ENCODE data around the gene LAMB1. TPM values are rescaled to one million over a fixed set of nuclear protein-coding genes. Genes with fewer than 3 reads are reported as not detected.

LAMB1 gene
- total RNA-seq (not detected), total RNA-seq (0 to 0.32 (median 0.05) reads per million in 172 experiments)
- polyA plus RNA-seq (2013, experiment 1 of 2) = 2.6 TPM
- polyA plus RNA-seq (2013, experiment 2 of 2) = 14.0 TPM

GRCh38 chr7:108002726-108003598 lies at the start of gene LAMB1:
Gene LAMB1, minus strand, starts transcription at chr7:108003161. Its CDS starts 276 bp downstream, at chr7:108002885.
- intact Hi-C loops (cut with DNase I, micrococcal nuclease) = no loop called here
- Mint-ChIP-seq H3K4me3 (peak within 1 kb of the TSS; percentile 77), H3K4me1 (ENCODE audit: low read depth) (peaks cover 12% of the 10 kb centered on the region), H3K27me3 (peaks cover 69% of the 10 kb centered on the region), H3K36me3 (ENCODE audit: low read depth) (no peaks in the 10 kb centered on the region), H3K9me3 (no peaks in the 10 kb centered on the region), H3K27ac (no peak within 1 kb of the TSS)
- DNase-seq (no peak), ATAC-seq (ENCODE audit: poor library complexity) (no peak)
- H3K4me3 ChIP-seq (ENCODE audit: low read length) = peak within 1 kb of the TSS; percentile 41
- H3K4me1 ChIP-seq (ENCODE audit: insufficient read depth, low read length) = peaks cover 28% of the 10 kb centered on the region
- peaks cover 0 to 14% of the 10 kb centered on the region in 2 experiments for H3K9me3 ChIP-seq (ENCODE audit: control insufficient read depth in 1 of 2, insufficient read depth in 1 of 2, low read length in 2 of 2)
- H3K27ac ChIP-seq (ENCODE audit: low read depth in 1 of 2, low read length in 2 of 2) = no peak within 1 kb of the TSS
- ChIA-PET CTCF (no interaction called here), POLR2A (no interaction called here)
- H3K27me3 ChIP-seq (ENCODE audit: control insufficient read depth in 1 of 2, insufficient read depth in 2 of 2, low read length in 2 of 2) = peaks cover 42 to 50% of the 10 kb centered on the region in 2 experiments
- H3K36me3 ChIP-seq (ENCODE audit: insufficient read depth, low read length) = no peaks in the 10 kb centered on the region
- no peak for TF ChIP-seq CTCF (IDR thresholded peaks at IDR 0.05)

GRCh38 chr7:108051454-108051853 lies 48.5 kb upstream of the LAMB1 start:
- Histone ChIP-seq H3K9me3 (ENCODE audit: control insufficient read depth in 1 of 2, insufficient read depth in 1 of 2, low read length in 2 of 2) (no peaks in the 10 kb centered on the region), H3K27ac (ENCODE audit: low read depth in 1 of 2, low read length in 2 of 2) (no peak overlapping the region), H3K36me3 (ENCODE audit: insufficient read depth, low read length) (no peaks in the 10 kb centered on the region), H3K27me3 (ENCODE audit: control insufficient read depth in 1 of 2, insufficient read depth in 2 of 2, low read length in 2 of 2) (no peaks in the 10 kb centered on the region), H3K4me1 (ENCODE audit: insufficient read depth, low read length) (peaks cover 7% of the 10 kb centered on the region), H3K4me3 (ENCODE audit: low read length) (no peak overlapping the region)
- no peak for ATAC-seq (ENCODE audit: poor library complexity)
- Mint-ChIP-seq H3K27me3 (peaks cover 4% of the 10 kb centered on the region), H3K9me3 (no peaks in the 10 kb centered on the region), H3K36me3 (ENCODE audit: low read depth) (no peaks in the 10 kb centered on the region), H3K4me1 (ENCODE audit: low read depth) (no peaks in the 10 kb centered on the region), H3K27ac (no peak overlapping the region), H3K4me3 (no peak overlapping the region)
- no peak for TF ChIP-seq CTCF (IDR thresholded peaks at IDR 0.05)
- intact Hi-C loops (cut with DNase I, micrococcal nuclease) = no loop called here
- no peak for DNase-seq
- POLR2A ChIA-PET = no interaction called here
- CTCF ChIA-PET = no interaction called here

GRCh38 chr7:108049962-108050361 lies 47.0 kb upstream of the LAMB1 start:
- Mint-ChIP-seq H3K9me3 (no peaks in the 10 kb centered on the region), H3K36me3 (ENCODE audit: low read depth) (no peaks in the 10 kb centered on the region), H3K4me3 (no peak overlapping the region), H3K27ac (no peak overlapping the region), H3K27me3 (peaks cover 4% of the 10 kb centered on the region), H3K4me1 (ENCODE audit: low read depth) (no peaks in the 10 kb centered on the region)
- intact Hi-C loops (cut with DNase I, micrococcal nuclease) = no loop called here
- TF ChIP-seq CTCF (IDR thresholded peaks at IDR 0.05) = no peak
- Histone ChIP-seq H3K27ac (ENCODE audit: low read depth in 1 of 2, low read length in 2 of 2) (no peak overlapping the region), H3K9me3 (ENCODE audit: control insufficient read depth in 1 of 2, insufficient read depth in 1 of 2, low read length in 2 of 2) (no peaks in the 10 kb centered on the region), H3K27me3 (ENCODE audit: control insufficient read depth in 1 of 2, insufficient read depth in 2 of 2, low read length in 2 of 2) (no peaks in the 10 kb centered on the region), H3K4me1 (ENCODE audit: insufficient read depth, low read length) (peaks cover 7% of the 10 kb centered on the region), H3K36me3 (ENCODE audit: insufficient read depth, low read length) (no peaks in the 10 kb centered on the region), H3K4me3 (ENCODE audit: low read length) (no peak overlapping the region)
- ATAC-seq (ENCODE audit: poor library complexity) = no peak
- ChIA-PET CTCF (no interaction called here), POLR2A (no interaction called here)
- peak in 3 of 14 experiments; percentile 8 to 30 (median 11) for DNase-seq

Data from CD4-positive, alpha-beta T cell (primary cell).